Panc1 (cell line): ENCODE measurements around the gene TMEM19.

Source experiments
- CTCF ChIP-seq: fragments of 450-650 bp; IDR thresholded peaks from 2 replicates; pipeline ENCODE4 v1.5.1; 2017; ENCODE audit warnings: mild to moderate bottlenecking
- POLR2AphosphoS5 ChIP-seq: IDR thresholded peaks from 2 replicates; pipeline ENCODE4 v1.6.1; 2012; ENCODE audit warnings: mild to moderate bottlenecking, low read depth, low read length, moderate library complexity
- SIN3A ChIP-seq: IDR thresholded peaks from 2 replicates; pipeline ENCODE4 v1.6.1; 2012; ENCODE audit warnings: low read depth, mild to moderate bottlenecking, low read length, moderate library complexity, borderline replicate concordance; ENCODE audit not compliant: insufficient read depth

GRCh38 chr12:71693126-71693525, 7.2 kb downstream of the TMEM19 start:
- TF ChIP-seq CTCF (no peak), POLR2AphosphoS5 (no peak), SIN3A (no peak)
